Measurements from ENCODE around the gene NLRC3. TPM values are rescaled to one million over a fixed set of nuclear protein-coding genes. Genes with fewer than 3 reads are reported as not detected.

The NLRC3 gene
- total and polyA plus RNA-seq, 3 donors from 2014 or later = 0.76 to 3.0 (median 1.9) TPM

DNA sequence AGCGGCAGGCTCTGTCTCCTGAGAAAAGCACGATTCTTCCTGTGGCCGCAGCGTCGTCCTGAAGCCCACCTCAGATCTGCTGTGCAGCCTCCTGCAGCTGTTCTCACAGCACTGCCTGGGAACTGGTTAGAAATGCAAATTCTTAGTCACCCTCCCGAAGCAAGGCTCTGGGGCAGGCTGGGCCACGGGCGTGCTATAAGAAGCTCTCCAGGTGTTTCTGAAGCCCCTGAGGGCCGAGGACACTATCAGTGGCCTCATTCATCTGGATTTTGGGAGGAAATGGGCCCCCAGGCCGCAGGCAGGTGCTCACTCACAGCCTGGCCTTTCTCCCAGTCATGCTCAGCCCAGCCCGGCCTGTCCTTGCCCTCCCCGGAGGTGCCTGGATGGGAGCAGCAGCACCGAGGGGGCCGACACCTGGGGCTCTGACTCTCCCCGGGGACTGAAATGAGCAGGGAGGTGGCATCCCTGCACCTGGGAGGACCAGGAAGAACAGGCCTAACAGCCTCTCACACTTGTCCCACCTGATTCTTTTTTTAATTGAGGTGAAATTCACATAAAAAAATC, 10.4 kb upstream of the NLRC3 start:
- H3K4me1 ChIP-seq = no peaks in the 10 kb centered on the region
- intact Hi-C loops (cut with DNase I; ENCODE audit: low total_unique reads) = no loop called here
- H3K27ac ChIP-seq = no peak overlapping the region
- no peaks in the 10 kb centered on the region for H3K27me3 ChIP-seq
- no peaks in the 10 kb centered on the region for H3K36me3 ChIP-seq (ENCODE audit: low read depth, missing control alignments)
- no peak for TF ChIP-seq POLR2A (IDR thresholded peaks at IDR 0.05)
- TF ChIP-seq, protein P1, sequence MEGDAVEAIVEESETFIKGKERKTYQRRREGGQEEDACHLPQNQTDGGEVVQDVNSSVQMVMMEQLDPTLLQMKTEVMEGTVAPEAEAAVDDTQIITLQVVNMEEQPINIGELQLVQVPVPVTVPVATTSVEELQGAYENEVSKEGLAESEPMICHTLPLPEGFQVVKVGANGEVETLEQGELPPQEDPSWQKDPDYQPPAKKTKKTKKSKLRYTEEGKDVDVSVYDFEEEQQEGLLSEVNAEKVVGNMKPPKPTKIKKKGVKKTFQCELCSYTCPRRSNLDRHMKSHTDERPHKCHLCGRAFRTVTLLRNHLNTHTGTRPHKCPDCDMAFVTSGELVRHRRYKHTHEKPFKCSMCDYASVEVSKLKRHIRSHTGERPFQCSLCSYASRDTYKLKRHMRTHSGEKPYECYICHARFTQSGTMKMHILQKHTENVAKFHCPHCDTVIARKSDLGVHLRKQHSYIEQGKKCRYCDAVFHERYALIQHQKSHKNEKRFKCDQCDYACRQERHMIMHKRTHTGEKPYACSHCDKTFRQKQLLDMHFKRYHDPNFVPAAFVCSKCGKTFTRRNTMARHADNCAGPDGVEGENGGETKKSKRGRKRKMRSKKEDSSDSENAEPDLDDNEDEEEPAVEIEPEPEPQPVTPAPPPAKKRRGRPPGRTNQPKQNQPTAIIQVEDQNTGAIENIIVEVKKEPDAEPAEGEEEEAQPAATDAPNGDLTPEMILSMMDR (IDR thresholded peaks at IDR 0.05) = no peak
- DNase-seq = no peak
- H3K9me3 ChIP-seq = no peaks in the 10 kb centered on the region
- WGBS, 2 donors = 91 to 95% methylated on average over 5 to 15 of the region's 15 CpGs
- no peak overlapping the region for H3K4me3 ChIP-seq

GRCh38 chr16:3584412-3584811, 7.2 kb upstream of the NLRC3 start:
- no peak for DNase-seq
- H3K27me3 ChIP-seq = no peaks in the 10 kb centered on the region
- no peak overlapping the region for H3K4me3 ChIP-seq
- TF ChIP-seq, protein P1 (IDR thresholded peaks at IDR 0.05) = no peak
- TF ChIP-seq POLR2A (IDR thresholded peaks at IDR 0.05) = no peak
- H3K36me3 ChIP-seq (ENCODE audit: low read depth, missing control alignments) = no peaks in the 10 kb centered on the region
- H3K27ac ChIP-seq = no peak overlapping the region
- intact Hi-C loops (cut with DNase I; ENCODE audit: low total_unique reads) = no loop called here
- H3K4me1 ChIP-seq = no peaks in the 10 kb centered on the region
- 95 to 96% methylated on average over 8 of the region's 8 CpGs for WGBS, 2 donors
- no peaks in the 10 kb centered on the region for H3K9me3 ChIP-seq

DNA sequence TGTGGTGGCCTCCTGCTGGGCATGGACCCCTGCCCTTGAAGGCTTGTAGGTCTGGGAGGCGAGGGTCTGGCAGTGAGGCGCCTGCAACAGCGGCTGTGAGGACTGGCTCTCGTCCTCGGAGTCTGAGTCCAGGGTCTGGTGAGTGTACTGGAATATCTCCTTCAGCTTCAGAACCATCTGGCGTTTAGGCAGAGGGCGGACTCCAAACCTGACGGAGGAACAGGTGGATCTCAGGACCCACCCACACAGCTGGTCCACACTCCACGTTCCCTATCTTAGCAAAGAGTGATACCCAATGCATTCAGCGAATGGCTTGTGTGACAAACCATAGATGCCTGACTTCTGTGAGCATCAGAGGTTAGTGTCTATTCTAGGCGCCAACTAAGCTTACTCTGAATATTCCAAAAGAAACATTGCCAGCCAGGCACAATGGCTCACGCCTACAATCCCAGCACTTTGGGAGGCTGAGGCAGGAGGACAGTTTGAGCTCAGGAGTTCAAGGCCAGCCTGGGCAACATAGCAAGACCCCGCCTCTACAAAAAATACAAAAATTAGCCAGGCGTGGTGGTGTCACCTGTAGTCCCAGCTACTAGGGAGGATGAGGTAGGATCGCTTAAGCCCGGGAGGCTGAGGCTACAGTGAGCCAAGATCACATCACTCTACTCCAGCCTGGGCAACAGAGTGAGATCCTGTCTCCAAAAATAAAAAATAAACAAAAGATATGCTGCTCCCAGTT, 6.3 kb upstream of the NLRC3 start:
- no peak overlapping the region for H3K27ac ChIP-seq
- H3K36me3 ChIP-seq (ENCODE audit: low read depth, missing control alignments) = no peaks in the 10 kb centered on the region
- DNase-seq = no peak
- H3K4me1 ChIP-seq = no peaks in the 10 kb centered on the region
- no peaks in the 10 kb centered on the region for H3K9me3 ChIP-seq
- intact Hi-C loops (cut with DNase I; ENCODE audit: low total_unique reads) = no loop called here
- TF ChIP-seq POLR2A (IDR thresholded peaks at IDR 0.05) = no peak
- TF ChIP-seq, protein P1 (IDR thresholded peaks at IDR 0.05) = no peak
- H3K27me3 ChIP-seq = no peaks in the 10 kb centered on the region
- H3K4me3 ChIP-seq = no peak overlapping the region
- 90 to 98% methylated on average over 13 to 16 of the region's 16 CpGs for WGBS, 2 donors

DNA sequence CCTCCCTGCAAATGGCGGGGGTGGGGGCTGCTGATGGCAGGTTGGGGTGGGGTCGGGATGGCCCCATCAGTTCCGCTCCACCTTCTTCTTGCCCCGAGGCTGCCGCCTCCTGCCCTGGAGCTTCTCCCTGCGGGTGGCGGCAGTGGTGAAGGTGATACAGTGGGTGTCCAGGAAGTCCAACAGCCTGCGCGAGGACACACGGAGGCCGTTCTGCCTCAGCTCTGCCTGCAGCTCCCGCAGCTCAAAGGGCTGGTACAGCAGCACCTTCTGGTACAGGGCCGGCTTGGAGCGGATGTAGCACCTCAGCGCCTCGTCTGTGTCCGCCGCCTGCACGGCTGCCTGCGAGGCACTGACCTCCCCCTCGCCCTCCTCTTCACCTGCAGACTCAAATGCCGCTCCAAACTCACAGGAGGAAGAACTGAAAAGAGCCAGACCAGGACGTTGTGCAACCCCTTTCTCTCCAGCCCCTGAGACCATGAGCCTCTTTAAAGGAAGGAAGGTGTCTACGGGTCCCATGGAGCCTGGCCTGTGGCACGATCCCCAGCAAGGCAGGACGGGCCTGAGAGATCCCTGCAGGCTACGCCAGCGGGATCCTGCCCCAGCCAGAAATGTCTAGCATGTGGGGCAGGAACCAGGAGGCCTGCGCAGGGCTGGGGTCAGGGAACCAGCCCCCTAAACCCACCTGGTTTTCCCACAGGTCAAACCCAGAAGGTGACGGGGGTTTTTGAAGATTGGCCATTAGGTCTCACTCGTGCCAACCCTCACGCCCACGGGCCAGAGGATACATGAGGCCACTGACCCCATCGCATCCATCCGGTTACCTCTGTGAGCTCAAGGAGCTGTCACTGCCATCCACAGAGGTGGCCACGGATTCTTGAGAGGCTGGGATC, 5.3 kb upstream of the NLRC3 start:
- no peaks in the 10 kb centered on the region for H3K4me1 ChIP-seq
- H3K9me3 ChIP-seq = no peaks in the 10 kb centered on the region
- DNase-seq = no peak
- no peaks in the 10 kb centered on the region for H3K27me3 ChIP-seq
- intact Hi-C loops (cut with DNase I; ENCODE audit: low total_unique reads) = no loop called here
- 94% methylated on average over 23 to 36 of the region's 36 CpGs for WGBS, 2 donors
- H3K27ac ChIP-seq = no peak overlapping the region
- TF ChIP-seq, protein P1 (IDR thresholded peaks at IDR 0.05) = no peak
- no peak for TF ChIP-seq POLR2A (IDR thresholded peaks at IDR 0.05)
- no peaks in the 10 kb centered on the region for H3K36me3 ChIP-seq (ENCODE audit: low read depth, missing control alignments)
- H3K4me3 ChIP-seq = no peak overlapping the region

Measured in testis (tissue), 3 donors.